ENCODE data around the gene U2AF2. TPM values are rescaled to one million over a fixed set of nuclear protein-coding genes. Genes with fewer than 3 reads are reported as not detected.

Gene U2AF2
- total and polyA plus RNA-seq, 9 of the 15 experiments (the other 6 are each of a cell fraction or from before 2014, with no cell fraction given): 3.0 to 331 (median 157) TPM

DNA sequence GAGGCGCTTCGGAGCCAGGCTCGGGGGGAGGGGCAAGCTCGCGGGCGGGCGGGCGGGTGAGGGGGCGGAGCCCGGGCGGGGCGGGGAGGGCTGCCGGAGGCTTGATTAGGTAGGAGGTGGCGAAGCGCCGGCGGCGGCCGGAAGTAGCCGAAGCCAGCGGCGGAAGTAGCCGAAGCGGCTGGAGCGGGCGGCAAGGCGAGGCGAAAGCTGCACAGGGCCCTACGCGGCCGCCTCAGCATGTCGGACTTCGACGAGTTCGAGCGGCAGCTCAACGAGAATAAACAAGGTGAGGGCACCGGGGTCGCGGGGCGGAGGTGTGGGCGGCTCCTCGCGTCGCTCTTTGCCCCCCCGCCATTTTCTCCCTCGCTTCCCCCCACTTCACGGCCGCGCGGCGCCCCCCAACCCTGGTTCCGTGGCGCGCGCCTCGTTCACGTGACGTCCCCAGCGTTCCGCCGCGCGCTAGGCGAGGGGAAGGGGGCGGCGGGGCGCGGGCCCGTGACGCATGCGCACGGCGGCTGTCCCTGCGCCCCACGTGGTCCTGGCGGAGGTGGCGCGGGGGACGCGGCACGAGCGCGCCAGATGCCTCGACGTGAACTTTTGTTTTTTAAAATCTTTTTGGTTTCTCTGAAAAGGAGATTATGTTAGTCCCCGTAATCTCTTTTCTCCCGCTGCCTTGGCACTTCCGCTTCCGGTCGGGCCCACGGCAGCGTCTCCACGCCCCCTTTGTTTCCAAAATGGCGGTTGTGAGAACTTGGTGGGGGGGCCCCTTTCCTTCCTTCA is at the start of gene U2AF2 (continued):
- TF ChIP-seq, protein P1, sequence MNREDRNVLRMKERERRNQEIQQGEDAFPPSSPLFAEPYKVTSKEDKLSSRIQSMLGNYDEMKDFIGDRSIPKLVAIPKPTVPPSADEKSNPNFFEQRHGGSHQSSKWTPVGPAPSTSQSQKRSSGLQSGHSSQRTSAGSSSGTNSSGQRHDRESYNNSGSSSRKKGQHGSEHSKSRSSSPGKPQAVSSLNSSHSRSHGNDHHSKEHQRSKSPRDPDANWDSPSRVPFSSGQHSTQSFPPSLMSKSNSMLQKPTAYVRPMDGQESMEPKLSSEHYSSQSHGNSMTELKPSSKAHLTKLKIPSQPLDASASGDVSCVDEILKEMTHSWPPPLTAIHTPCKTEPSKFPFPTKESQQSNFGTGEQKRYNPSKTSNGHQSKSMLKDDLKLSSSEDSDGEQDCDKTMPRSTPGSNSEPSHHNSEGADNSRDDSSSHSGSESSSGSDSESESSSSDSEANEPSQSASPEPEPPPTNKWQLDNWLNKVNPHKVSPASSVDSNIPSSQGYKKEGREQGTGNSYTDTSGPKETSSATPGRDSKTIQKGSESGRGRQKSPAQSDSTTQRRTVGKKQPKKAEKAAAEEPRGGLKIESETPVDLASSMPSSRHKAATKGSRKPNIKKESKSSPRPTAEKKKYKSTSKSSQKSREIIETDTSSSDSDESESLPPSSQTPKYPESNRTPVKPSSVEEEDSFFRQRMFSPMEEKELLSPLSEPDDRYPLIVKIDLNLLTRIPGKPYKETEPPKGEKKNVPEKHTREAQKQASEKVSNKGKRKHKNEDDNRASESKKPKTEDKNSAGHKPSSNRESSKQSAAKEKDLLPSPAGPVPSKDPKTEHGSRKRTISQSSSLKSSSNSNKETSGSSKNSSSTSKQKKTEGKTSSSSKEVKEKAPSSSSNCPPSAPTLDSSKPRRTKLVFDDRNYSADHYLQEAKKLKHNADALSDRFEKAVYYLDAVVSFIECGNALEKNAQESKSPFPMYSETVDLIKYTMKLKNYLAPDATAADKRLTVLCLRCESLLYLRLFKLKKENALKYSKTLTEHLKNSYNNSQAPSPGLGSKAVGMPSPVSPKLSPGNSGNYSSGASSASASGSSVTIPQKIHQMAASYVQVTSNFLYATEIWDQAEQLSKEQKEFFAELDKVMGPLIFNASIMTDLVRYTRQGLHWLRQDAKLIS (CRISPR knock-in tag; IDR thresholded peaks at IDR 0.05): no peak
- TF ChIP-seq, protein P2, sequence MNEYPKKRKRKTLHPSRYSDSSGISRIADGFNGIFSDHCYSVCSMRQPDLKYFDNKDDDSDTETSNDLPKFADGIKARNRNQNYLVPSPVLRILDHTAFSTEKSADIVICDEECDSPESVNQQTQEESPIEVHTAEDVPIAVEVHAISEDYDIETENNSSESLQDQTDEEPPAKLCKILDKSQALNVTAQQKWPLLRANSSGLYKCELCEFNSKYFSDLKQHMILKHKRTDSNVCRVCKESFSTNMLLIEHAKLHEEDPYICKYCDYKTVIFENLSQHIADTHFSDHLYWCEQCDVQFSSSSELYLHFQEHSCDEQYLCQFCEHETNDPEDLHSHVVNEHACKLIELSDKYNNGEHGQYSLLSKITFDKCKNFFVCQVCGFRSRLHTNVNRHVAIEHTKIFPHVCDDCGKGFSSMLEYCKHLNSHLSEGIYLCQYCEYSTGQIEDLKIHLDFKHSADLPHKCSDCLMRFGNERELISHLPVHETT (CRISPR knock-in tag; conservative IDR thresholded peaks at IDR 0.05 in 1 of 2, IDR thresholded peaks at IDR 0.05 in 1 of 2): peak in 1 of 2 experiments; percentile 77; a peak in 2 of 4 replicates
- TF ChIP-seq ETV1 (tag; conservative IDR thresholded peaks at IDR 0.05; ENCODE audit: low read depth) (peak; percentile 62), FOSL1 (tag; conservative IDR thresholded peaks at IDR 0.05) (no peak), TRIM24 (IDR thresholded peaks at IDR 0.05) (no peak), CEBPB (tag; IDR thresholded peaks at IDR 0.05) (no peak), GATAD2B (IDR thresholded peaks at IDR 0.05; ENCODE audit: borderline replicate concordance) (no peak; the same call in 1 of the 2 replicates), STAG1 (CRISPR knock-in tag; IDR thresholded peaks at IDR 0.05; ENCODE audit: borderline replicate concordance) (no peak; the same call in 1 of the 2 replicates), TBP (optimal IDR thresholded peaks at IDR 0.05; ENCODE audit: low read depth, low read length) (peak; percentile 57), FOXA1 (IDR thresholded peaks at IDR 0.05; ENCODE audit: borderline replicate concordance) (no peak), SAP30 (IDR thresholded peaks at IDR 0.05; ENCODE audit: borderline replicate concordance, insufficient read depth, low read depth, low read length, poor library complexity, severe bottlenecking) (peak; percentile 88), FOXK1 (CRISPR knock-in tag; IDR thresholded peaks at IDR 0.05; ENCODE audit: borderline replicate concordance) (no peak), RBM34 (IDR thresholded peaks at IDR 0.05; ENCODE audit: borderline replicate concordance, insufficient read depth, low read length) (no peak), DPF2 (IDR thresholded peaks at IDR 0.05) (no peak), EP400 (IDR thresholded peaks at IDR 0.05) (peak; percentile 97), ARNT (IDR thresholded peaks at IDR 0.05) (no peak)
- TF ChIP-seq, protein P3, sequence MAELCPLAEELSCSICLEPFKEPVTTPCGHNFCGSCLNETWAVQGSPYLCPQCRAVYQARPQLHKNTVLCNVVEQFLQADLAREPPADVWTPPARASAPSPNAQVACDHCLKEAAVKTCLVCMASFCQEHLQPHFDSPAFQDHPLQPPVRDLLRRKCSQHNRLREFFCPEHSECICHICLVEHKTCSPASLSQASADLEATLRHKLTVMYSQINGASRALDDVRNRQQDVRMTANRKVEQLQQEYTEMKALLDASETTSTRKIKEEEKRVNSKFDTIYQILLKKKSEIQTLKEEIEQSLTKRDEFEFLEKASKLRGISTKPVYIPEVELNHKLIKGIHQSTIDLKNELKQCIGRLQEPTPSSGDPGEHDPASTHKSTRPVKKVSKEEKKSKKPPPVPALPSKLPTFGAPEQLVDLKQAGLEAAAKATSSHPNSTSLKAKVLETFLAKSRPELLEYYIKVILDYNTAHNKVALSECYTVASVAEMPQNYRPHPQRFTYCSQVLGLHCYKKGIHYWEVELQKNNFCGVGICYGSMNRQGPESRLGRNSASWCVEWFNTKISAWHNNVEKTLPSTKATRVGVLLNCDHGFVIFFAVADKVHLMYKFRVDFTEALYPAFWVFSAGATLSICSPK (IDR thresholded peaks at IDR 0.05; ENCODE audit: borderline replicate concordance): no peak
- TF ChIP-seq, protein P4, sequence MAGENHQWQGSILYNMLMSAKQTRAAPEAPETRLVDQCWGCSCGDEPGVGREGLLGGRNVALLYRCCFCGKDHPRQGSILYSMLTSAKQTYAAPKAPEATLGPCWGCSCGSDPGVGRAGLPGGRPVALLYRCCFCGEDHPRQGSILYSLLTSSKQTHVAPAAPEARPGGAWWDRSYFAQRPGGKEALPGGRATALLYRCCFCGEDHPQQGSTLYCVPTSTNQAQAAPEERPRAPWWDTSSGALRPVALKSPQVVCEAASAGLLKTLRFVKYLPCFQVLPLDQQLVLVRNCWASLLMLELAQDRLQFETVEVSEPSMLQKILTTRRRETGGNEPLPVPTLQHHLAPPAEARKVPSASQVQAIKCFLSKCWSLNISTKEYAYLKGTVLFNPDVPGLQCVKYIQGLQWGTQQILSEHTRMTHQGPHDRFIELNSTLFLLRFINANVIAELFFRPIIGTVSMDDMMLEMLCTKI (IDR thresholded peaks at IDR 0.05; ENCODE audit: partially characterized antibody): no peak

Data from K562 (cell line).